ENCODE data around the gene BCAS1. TPM values are rescaled to one million over a fixed set of nuclear protein-coding genes. Genes with fewer than 3 reads are reported as not detected.

Gene BCAS1
- total and polyA plus RNA-seq, 12 donors = 0.07 to 2.3 (median 0.13) TPM; not detected in 7

DNA sequence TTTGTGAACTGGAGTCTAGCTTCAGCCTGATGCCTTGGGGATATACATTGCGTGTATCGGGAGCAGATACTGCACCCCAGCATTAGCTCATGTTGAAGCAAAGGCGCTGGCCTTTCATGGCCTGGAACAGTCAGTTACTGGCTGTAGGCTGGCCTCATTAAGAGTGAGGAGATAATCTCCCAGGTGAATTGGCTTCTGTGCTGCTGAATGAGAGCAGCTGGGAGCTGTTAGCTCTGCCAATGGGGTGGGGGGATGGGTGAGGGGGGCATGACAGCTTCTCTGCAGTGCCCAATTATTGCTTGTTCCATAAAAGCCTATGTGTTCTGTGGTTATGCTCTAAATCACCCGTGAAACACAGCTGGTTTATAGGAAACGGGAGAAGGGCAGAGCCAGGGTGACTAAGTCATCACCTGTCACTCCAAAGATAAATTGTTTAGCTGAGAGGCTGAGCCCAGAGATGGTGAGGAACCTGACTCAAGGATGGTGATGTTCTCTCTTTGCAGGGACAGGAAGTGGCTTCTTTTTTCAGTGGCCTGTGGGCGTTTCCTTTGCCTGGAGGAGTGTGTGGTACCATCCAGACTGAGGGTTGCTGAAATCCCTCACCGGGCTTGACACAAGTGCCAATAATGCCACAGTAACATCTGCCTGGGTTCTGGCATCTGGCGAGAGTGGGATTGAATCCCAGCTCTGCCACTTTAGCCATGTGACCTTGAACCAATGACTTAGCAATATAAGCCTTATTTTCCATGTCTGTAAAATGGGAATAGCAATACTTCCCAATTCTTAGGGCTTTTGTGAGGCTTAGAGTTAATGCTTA lies 170.8 kb downstream of the BCAS1 start:
- peak in 6 of 7 donors; percentile 18 to 60 (median 37) for DNase-seq
- Histone ChIP-seq H3K4me1 (replicated peaks in 1 of 2) (peaks cover 0 to 6% of the 10 kb centered on the region in 2 donors), H3K9me3 (replicated peaks in 1 of 3) (no peaks in the 10 kb centered on the region), H3K36me3 (replicated peaks in 1 of 2) (no peaks in the 10 kb centered on the region), H3K27ac (no peak overlapping the region), H3K27me3 (no peaks in the 10 kb centered on the region), H3K4me3 (no peak overlapping the region)
- TF ChIP-seq POLR2A (IDR thresholded peaks at IDR 0.05) = no peak
- TF ChIP-seq, protein P1, sequence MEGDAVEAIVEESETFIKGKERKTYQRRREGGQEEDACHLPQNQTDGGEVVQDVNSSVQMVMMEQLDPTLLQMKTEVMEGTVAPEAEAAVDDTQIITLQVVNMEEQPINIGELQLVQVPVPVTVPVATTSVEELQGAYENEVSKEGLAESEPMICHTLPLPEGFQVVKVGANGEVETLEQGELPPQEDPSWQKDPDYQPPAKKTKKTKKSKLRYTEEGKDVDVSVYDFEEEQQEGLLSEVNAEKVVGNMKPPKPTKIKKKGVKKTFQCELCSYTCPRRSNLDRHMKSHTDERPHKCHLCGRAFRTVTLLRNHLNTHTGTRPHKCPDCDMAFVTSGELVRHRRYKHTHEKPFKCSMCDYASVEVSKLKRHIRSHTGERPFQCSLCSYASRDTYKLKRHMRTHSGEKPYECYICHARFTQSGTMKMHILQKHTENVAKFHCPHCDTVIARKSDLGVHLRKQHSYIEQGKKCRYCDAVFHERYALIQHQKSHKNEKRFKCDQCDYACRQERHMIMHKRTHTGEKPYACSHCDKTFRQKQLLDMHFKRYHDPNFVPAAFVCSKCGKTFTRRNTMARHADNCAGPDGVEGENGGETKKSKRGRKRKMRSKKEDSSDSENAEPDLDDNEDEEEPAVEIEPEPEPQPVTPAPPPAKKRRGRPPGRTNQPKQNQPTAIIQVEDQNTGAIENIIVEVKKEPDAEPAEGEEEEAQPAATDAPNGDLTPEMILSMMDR (IDR thresholded peaks at IDR 0.05) = no peak
- intact Hi-C loops (cut with DNase I) = no loop called here
- 38 to 62% (median 40%) methylated on average over 5 to 8 of the region's 8 CpGs for WGBS, 4 donors

DNA sequence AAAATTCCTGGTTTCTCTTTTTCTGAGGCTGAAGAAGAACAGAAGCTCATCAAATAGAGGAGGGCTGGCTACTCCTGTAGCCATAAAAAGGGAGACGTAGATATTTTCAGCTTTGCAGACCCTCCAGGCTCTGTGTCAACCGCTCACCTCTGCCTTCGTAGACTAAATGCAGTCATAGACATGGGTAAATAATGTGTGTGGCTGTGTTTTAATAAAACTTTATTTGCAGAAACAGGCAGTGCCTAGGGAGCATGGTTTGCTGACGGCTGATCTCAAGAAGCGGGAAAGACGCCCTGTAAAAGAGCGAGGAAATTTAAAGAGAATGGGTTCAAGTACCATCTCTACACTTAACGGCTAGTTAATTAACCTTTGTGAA lies 171.8 kb downstream of the BCAS1 start:
- intact Hi-C loops (cut with DNase I) = no loop called here
- TF ChIP-seq POLR2A (IDR thresholded peaks at IDR 0.05) = no peak
- TF ChIP-seq, protein P1 (IDR thresholded peaks at IDR 0.05) = no peak
- 92 to 96% (median 94%) methylated on average over 8 of the region's 8 CpGs for whole genome bisulfite sequencing, 4 donors
- no peaks in the 10 kb centered on the region for H3K27me3 ChIP-seq
- H3K27ac ChIP-seq = no peak overlapping the region
- no peaks in the 10 kb centered on the region for H3K36me3 ChIP-seq (replicated peaks in 1 of 2)
- H3K4me1 ChIP-seq (replicated peaks in 1 of 2) = peaks cover 0 to 6% of the 10 kb centered on the region in 2 donors
- DNase-seq = no peak
- H3K4me3 ChIP-seq = no peak overlapping the region
- H3K9me3 ChIP-seq (replicated peaks in 1 of 3) = no peaks in the 10 kb centered on the region

DNA sequence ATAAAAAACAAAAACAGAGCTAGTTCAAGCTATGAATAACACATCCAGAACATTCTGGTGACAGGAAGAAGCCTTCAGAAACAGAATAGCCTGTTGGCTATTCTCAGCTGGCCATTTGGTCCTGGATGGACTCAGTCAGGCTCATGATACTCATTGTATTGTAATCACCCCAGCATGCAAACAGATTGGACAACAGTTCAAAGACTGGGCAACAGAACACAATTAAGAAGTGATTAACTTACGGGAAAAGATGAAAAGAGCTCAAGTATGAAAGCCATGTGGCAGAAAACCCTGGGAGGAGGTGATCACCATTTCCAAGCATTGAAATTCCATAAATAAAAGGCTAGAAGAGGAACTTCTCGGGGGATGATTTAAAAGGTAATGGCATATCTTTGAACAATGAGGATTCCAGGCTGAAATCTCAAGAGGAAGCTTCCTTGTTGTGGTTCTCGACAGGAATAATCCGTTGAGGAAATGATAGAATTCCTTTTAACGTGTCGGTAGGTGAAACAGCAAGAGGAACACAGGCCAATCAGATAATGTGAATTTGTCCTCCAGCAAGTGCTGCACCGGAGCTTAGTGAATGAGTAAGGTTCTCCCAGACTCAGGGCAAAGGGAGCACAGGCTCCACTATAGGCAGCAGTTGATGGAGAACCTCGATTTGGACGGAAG lies 172.4 kb downstream of the BCAS1 start:
- TF ChIP-seq, protein P1 (IDR thresholded peaks at IDR 0.05) = no peak
- no peak for TF ChIP-seq POLR2A (IDR thresholded peaks at IDR 0.05)
- 50 to 57% (median 56%) methylated on average over 9 of the region's 9 CpGs for WGBS, 4 donors

DNA sequence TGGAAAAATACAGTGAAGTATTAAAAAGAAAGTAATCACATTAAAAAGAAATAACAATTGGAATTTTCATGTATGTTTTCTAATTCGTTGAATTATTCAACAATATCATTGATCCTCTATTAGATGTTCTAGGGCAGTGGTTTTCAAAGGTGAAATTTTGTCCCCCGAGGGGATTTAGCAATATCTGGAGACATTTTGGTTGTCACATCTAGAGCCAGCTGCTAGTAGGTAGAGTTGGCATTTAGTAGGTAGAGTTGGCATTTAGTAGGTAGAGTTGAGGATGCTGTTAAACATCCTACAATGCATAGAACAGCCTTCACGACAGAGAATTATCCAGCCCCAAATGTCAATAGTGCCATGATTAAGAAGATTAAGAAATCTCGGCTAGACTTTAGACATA lies 173.7 kb downstream of the BCAS1 start:
- no peak overlapping the region for H3K4me3 ChIP-seq
- 81 to 91% (median 84%) methylated on average over 4 of the region's 4 CpGs for WGBS, 4 donors
- no peaks in the 10 kb centered on the region for H3K27me3 ChIP-seq
- no peaks in the 10 kb centered on the region for H3K36me3 ChIP-seq (replicated peaks in 1 of 2)
- peaks cover 0 to 6% of the 10 kb centered on the region in 2 donors for H3K4me1 ChIP-seq (replicated peaks in 1 of 2)
- no peak for DNase-seq
- no peak overlapping the region for H3K27ac ChIP-seq
- intact Hi-C loops (cut with DNase I) = no loop called here
- H3K9me3 ChIP-seq (replicated peaks in 1 of 3) = no peaks in the 10 kb centered on the region
- TF ChIP-seq, protein P1 (IDR thresholded peaks at IDR 0.05) = no peak
- TF ChIP-seq POLR2A (IDR thresholded peaks at IDR 0.05) = no peak

More for the DNA sequence above, 172.4 kb downstream of the BCAS1 start:
- Histone ChIP-seq H3K4me1 (replicated peaks in 1 of 2) (peaks cover 0 to 6% of the 10 kb centered on the region in 2 donors), H3K27me3 (no peaks in the 10 kb centered on the region), H3K9me3 (replicated peaks in 1 of 3) (no peaks in the 10 kb centered on the region), H3K36me3 (replicated peaks in 1 of 2) (no peaks in the 10 kb centered on the region), H3K27ac (peak overlapping the region in 1 of 5 donors; percentile 30), H3K4me3 (no peak overlapping the region)
- intact Hi-C loops (cut with DNase I) = no loop called here
- no peak for DNase-seq

Measured in adrenal gland (tissue), 12 donors.